ENCODE measurements around the gene KRTAP10-10.

DNA sequence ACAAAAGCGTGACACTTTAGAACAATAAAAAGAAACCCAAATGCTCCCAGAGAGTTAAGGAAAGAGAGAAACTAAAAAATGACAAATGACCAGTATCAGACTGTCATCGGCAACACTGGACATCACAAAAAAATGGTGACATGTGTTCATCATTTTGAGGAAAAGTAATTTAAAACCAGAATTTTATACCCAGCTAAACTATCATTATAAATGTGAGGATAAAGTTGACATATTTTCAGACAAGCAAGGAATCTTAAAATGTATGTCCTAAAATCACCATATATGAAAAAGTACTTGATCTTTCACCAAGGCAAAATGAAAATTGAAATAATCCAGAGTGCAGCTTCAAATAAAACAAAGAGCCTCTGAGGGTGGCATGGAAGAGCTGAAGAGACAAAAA is 7.7 kb downstream of the KRTAP10-10 start:
- TF ChIP-seq, protein P1, sequence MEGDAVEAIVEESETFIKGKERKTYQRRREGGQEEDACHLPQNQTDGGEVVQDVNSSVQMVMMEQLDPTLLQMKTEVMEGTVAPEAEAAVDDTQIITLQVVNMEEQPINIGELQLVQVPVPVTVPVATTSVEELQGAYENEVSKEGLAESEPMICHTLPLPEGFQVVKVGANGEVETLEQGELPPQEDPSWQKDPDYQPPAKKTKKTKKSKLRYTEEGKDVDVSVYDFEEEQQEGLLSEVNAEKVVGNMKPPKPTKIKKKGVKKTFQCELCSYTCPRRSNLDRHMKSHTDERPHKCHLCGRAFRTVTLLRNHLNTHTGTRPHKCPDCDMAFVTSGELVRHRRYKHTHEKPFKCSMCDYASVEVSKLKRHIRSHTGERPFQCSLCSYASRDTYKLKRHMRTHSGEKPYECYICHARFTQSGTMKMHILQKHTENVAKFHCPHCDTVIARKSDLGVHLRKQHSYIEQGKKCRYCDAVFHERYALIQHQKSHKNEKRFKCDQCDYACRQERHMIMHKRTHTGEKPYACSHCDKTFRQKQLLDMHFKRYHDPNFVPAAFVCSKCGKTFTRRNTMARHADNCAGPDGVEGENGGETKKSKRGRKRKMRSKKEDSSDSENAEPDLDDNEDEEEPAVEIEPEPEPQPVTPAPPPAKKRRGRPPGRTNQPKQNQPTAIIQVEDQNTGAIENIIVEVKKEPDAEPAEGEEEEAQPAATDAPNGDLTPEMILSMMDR (IDR thresholded peaks at IDR 0.05), result no peak
- TF ChIP-seq POLR2A (IDR thresholded peaks at IDR 0.05), result no peak

Data from tibial nerve (tissue), 3 donors.